HG03469 (cell line): ENCODE data around the gene TMEM134.

Experiments
- ATAC-seq: cut with Tn5 transposase; IDR thresholded peaks from one replicate; pipeline ENCODE4 v1.9.1; 2021; ENCODE audit warnings: mild to moderate bottlenecking, moderate library complexity, moderate number of reproducible peaks; ENCODE audit not compliant: unreplicated experiment

The TMEM134 gene

DNA sequence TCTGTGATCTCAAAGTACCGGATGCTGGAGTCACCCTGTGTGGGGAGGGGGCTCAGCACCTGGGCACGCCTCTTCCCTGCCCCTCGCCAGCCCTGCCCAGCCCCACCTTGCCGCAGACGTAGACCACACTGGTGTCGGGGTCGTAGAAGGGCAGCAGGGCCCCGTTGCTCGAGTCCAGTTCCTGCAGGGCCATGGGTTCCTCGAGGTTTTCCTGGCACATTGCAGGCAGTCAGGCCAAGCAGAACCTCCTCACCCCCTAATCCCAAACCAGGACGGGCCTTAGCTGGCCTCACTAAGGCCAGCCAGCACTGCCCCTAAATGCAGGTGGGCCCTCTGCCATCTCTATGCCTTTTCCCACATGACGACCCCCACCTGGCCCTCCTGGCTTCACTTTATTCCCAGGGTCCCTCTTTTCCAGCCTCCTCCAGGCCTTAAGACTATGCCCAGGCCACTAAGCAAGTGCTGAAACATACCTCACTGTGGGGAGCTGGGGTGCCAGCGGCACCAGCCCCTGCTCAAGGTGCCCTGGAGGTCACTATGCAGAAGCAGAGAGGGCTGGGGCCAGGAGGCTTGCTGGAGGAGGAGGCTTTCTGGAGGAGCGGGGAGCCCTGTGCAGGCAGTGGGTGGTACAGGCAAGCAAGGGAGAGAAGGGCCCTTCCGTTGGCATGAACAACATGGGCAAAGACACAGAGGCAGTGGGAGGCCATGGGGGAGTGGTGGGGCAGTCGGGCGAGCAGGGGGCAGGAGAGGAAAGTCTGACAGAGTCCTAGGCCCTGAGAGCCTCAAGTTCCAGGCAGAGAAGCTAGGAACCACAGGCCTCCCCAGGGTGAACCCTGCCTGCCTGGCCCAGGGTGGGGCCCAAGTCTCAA is 28.6 kb downstream of the TMEM134 start:
- ATAC-seq, result no peak

GRCh38 chr11:67439321-67440228 is 29.5 kb downstream of the TMEM134 start:
- no peak for ATAC-seq

GRCh38 chr11:67438158-67438902 is 30.7 kb downstream of the TMEM134 start:
- no peak for ATAC-seq

- no peak for ATAC-seq
Observed at GRCh38 chr11:67437809-67438157, 31.3 kb downstream of the TMEM134 start.

GRCh38 chr11:67437082-67437808 is 31.8 kb downstream of the TMEM134 start, which contains the start of gene PTPRCAP:
Gene PTPRCAP (minus strand): TSS chr11:67437682. CDS start chr11:67437619, 63 bp downstream.
- ATAC-seq, result no peak

- ATAC-seq, result no peak
Observed at GRCh38 chr11:67436459-67437081, 32.5 kb downstream of the TMEM134 start.

- ATAC-seq, result no peak
Observed at GRCh38 chr11:67435727-67436458, 33.2 kb downstream of the TMEM134 start.

GRCh38 chr11:67435031-67435726 is 33.9 kb downstream of the TMEM134 start:
- no peak for ATAC-seq

DNA sequence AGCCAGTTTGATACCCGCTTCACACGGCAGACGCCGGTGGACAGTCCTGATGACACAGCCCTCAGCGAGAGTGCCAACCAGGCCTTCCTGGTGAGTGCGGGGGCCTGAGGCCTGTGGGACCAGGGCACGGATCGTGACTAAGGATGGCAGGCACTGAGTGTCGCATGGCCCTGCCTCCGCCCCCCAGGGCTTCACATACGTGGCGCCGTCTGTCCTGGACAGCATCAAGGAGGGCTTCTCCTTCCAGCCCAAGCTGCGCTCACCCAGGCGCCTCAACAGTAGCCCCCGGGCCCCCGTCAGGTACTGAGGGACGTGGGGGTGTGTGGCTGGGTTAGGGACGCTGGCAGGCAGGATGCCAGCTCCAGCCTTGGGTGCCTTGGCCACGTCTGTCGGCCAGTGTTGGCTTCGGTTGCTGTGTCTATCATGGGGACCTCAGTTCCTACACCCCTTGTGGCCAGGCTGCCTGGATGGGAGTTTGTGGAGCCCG is 34.6 kb downstream of the TMEM134 start:
- ATAC-seq, result no peak

GRCh38 chr11:67433536-67434394 is 35.3 kb downstream of the TMEM134 start:
- ATAC-seq, result no peak

- no peak for ATAC-seq
Observed at GRCh38 chr11:67432655-67433349, 36.2 kb downstream of the TMEM134 start.

DNA sequence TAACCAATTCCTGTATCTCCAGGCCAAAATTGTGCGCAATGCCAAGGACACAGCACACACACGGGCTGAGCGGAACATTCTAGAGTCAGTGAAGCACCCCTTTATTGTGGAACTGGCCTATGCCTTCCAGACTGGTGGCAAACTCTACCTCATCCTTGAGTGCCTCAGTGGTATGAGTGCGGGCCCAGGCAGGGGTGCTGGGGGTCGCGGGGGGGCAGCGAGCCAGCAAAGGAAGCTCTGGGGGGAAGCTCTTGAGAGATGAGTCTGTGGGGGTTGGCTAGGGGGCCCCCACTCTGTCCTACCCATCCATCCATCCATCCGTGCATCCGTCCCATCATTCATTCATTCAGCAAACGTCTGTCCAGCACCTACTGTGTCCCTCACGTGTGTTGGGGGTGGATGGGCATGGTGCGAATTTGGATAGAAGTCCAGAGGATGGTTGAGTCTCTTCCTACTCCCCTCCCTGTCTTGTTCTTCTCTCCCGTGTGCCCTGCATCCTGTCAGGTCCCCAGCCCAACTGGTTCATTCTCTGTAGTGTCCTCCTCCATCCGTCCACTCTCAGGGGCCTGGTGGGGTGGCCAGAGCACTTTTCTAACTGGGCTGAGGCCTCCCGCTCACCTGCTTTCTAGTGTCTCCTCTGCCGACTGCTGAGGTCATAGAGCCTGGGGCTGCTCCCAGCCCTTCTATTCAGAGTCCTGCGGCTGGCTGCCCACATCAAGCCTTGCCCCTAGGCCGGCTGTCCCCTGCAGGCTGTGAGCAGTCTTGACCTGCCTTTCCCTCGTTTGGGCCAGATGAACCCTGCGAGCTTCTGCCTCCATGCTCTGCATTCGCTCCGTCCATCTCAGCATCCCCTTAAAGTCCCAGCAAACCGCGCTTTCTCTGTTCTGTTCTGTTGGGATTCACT is 37.5 kb downstream of the TMEM134 start:
- ATAC-seq, result no peak

GRCh38 chr11:67429722-67430121 is 39.3 kb downstream of the TMEM134 start:
- no peak for ATAC-seq

DNA sequence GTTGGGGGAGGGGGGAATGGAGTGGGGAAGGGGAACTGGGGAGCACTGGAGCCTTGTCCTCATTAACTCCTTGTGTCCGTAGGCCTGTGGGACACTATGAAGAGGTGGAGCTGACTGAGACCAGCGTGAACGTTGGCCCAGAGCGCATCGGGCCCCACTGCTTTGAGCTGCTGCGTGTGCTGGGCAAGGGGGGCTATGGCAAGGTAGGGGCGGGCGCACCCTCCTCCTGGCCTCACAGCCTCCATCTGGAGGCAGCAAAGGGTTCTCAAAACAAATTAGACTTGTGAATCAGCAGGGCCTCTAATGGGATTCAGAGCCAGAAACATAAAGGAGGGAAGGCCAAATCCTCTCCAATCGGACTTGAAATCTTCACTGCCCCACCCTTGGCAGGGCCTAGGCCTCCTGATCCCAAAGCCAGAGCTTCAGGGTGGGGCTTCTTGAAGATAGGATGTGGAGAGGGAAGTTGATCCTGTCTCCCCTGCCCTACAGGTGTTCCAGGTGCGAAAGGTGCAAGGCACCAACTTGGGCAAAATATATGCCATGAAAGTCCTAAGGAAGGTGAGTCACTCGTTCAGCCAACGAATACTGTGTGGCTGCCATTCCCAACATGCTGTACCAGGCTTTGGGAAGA is 39.9 kb downstream of the TMEM134 start:
- ATAC-seq, result no peak
